Measurements from ENCODE around the gene ZNF438.

ZNF438 gene

DNA sequence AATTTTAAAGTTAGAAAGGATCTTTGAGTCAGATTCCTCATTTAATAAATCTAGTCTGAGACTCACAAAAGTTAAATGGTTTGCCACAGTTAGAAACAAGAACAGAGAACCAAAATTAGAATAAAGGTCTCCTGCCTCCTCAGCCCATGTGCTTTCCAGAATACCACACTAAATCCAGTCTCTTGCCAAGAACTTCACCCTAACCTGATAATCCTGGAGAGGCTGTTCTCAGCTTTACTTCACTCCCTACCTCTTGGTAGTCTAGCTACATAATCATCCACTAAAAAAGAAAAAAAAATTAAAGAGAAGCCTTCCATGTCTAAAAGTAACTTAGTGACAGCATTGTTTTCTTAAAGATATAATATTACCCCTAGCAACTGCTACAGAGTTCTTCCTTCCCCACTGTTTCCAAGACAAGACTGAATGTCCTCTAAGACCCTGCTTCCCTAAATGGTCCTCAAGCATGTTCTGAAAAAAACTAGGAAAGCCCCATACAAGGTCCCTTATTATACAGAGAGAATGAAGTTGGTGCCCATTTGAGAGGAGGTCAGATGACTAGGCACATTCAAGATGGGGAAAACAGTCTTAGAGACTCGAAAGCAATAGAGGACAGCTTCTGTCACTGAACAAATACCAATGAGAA is 56.8 kb downstream of the ZNF438 start:
- Histone ChIP-seq H3K4me3 (ENCODE audit: low read depth in 1 of 2, low read length in 1 of 2) (no peak overlapping the region), H3K4me1 (ENCODE audit: control insufficient read depth in 1 of 2, insufficient read depth in 1 of 2, low read depth in 1 of 2, low read length in 1 of 2) (peaks cover 0 to 8% of the 10 kb centered on the region in 2 experiments), H3K9me3 (no peaks in the 10 kb centered on the region), H3K27me3 (no peaks in the 10 kb centered on the region), H3K27ac (peak overlapping the region; percentile 31), H3K36me3 (no peaks in the 10 kb centered on the region)
- TF ChIP-seq, protein P1, sequence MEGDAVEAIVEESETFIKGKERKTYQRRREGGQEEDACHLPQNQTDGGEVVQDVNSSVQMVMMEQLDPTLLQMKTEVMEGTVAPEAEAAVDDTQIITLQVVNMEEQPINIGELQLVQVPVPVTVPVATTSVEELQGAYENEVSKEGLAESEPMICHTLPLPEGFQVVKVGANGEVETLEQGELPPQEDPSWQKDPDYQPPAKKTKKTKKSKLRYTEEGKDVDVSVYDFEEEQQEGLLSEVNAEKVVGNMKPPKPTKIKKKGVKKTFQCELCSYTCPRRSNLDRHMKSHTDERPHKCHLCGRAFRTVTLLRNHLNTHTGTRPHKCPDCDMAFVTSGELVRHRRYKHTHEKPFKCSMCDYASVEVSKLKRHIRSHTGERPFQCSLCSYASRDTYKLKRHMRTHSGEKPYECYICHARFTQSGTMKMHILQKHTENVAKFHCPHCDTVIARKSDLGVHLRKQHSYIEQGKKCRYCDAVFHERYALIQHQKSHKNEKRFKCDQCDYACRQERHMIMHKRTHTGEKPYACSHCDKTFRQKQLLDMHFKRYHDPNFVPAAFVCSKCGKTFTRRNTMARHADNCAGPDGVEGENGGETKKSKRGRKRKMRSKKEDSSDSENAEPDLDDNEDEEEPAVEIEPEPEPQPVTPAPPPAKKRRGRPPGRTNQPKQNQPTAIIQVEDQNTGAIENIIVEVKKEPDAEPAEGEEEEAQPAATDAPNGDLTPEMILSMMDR (IDR thresholded peaks at IDR 0.05): no peak

DNA sequence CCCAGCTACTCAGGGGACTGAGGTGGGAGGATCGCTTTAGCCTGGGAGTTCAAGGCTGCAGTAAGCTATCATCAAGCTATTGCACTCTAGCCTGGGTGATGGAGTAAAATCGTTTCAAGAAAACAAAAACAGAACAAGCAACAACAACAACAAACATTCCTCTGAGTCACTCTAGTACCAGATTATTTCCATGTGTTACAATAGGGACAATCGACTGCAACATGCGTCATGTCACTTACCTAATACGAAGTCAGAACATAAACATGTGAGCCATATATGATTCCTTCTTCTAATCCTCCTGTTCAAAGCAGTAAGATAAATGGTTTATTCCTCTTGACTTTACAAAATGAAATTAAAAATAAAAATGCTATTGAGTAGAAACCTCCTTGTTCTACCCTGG is 57.3 kb downstream of the ZNF438 start:
- no peaks in the 10 kb centered on the region for H3K36me3 ChIP-seq
- peaks cover 0 to 8% of the 10 kb centered on the region in 2 experiments for H3K4me1 ChIP-seq (ENCODE audit: control insufficient read depth in 1 of 2, insufficient read depth in 1 of 2, low read depth in 1 of 2, low read length in 1 of 2)
- TF ChIP-seq, protein P1 (IDR thresholded peaks at IDR 0.05): no peak
- peak overlapping the region; percentile 31 for H3K27ac ChIP-seq
- no peaks in the 10 kb centered on the region for H3K9me3 ChIP-seq
- H3K27me3 ChIP-seq: no peaks in the 10 kb centered on the region
- no peak overlapping the region for H3K4me3 ChIP-seq (ENCODE audit: low read depth in 1 of 2, low read length in 1 of 2)

DNA sequence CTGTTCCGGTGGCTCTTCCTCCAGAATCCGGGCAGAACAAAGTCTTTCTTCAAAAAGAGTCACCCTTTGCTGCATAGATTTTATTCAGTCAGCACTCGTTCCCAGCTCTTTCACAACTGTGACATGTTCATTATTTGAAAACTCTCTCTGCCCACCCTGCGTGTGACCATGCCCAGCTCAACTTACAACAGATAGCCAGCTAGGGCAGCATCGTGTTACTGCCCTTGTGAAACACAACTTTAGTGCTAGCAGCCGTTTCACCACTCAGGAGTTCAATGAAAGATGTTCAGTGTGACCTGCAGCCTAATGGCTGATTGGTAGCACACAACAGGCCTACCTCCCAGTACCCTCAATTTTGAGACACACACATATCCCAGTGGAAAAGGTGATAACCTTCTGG is 57.9 kb downstream of the ZNF438 start:
- H3K36me3 ChIP-seq: no peaks in the 10 kb centered on the region
- peak overlapping the region; percentile 4 for H3K27ac ChIP-seq
- no peaks in the 10 kb centered on the region for H3K9me3 ChIP-seq
- peaks cover 1 to 8% of the 10 kb centered on the region in 2 experiments for H3K4me1 ChIP-seq (ENCODE audit: control insufficient read depth in 1 of 2, insufficient read depth in 1 of 2, low read depth in 1 of 2, low read length in 1 of 2)
- TF ChIP-seq, protein P1 (IDR thresholded peaks at IDR 0.05): no peak
- no peak overlapping the region for H3K4me3 ChIP-seq (ENCODE audit: low read depth in 1 of 2, low read length in 1 of 2)
- no peaks in the 10 kb centered on the region for H3K27me3 ChIP-seq

DNA sequence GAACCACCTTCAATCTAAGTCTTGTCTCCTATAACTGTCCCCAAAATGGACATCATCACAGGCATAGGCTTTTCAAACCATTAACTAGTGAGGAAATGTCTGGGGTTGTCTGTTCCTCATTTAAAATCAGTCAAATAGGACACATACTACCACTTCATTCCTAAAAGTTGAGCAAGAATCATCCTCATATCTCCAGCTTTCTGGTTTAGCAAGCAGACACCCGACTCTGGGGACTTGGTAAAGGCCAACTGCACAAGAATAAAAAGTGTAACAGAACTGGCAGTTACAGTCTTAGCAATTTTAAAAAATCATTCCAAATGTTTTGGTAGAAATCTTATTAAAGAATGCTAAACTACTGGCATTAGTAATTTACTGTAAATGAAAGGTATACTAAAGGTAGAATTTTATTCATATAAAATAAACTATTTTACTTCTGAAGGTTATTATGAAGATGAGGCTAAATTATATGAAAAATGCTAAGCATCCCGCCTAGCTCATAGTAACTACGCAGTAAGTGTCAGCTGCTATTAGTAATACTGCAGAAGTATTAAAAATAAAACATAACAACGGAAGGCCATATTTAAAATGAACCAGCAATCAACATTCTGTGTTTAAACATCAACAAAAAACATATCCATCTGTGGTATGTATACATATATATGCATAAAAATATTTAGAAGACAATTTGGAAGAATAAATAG is 60.8 kb downstream of the ZNF438 start:
- H3K4me1 ChIP-seq (ENCODE audit: control insufficient read depth in 1 of 2, insufficient read depth in 1 of 2, low read depth in 1 of 2, low read length in 1 of 2): peaks cover 13 to 27% of the 10 kb centered on the region in 2 experiments
- H3K4me3 ChIP-seq (ENCODE audit: low read depth in 1 of 2, low read length in 1 of 2): no peak overlapping the region
- H3K36me3 ChIP-seq: no peaks in the 10 kb centered on the region
- no peaks in the 10 kb centered on the region for H3K27me3 ChIP-seq
- no peaks in the 10 kb centered on the region for H3K9me3 ChIP-seq
- H3K27ac ChIP-seq: no peak overlapping the region
- TF ChIP-seq, protein P1 (IDR thresholded peaks at IDR 0.05): no peak

DNA sequence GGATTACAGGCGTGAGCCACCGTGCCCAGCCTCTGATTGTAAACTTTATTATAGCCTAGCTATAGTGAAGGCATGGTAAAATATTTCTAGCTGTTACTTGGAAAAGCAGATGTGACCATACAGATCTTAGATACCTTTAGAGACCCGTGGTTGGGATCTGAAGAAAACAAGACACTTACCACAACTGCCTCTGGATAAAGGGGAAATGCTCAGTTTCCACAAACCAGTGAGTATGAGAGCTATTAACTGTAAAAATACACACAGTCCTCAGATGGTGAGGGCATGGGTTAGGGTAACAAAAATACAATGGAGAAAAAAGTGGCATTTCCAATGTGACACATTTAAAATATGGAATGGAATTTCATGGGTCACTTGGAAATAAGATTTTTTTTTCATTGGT is 63.0 kb downstream of the ZNF438 start:
- Histone ChIP-seq H3K4me1 (ENCODE audit: control insufficient read depth in 1 of 2, insufficient read depth in 1 of 2, low read depth in 1 of 2, low read length in 1 of 2) (peaks cover 22 to 29% of the 10 kb centered on the region in 2 experiments), H3K9me3 (no peaks in the 10 kb centered on the region), H3K27me3 (no peaks in the 10 kb centered on the region), H3K27ac (no peak overlapping the region), H3K4me3 (ENCODE audit: low read depth in 1 of 2, low read length in 1 of 2) (no peak overlapping the region), H3K36me3 (no peaks in the 10 kb centered on the region)
- TF ChIP-seq, protein P1 (IDR thresholded peaks at IDR 0.05): no peak

Data from neutrophil (primary cell).